AG10803 (cell line): ENCODE results near the gene RGS7BP.
"Not testable (repeated sequence)": the region's sequence is repeated elsewhere in the genome, so short reads cannot be mapped to it uniquely, and the experiment has no call there.

Source experiments
- DNase-seq: peaks from one replicate; pipeline ENCODE4 v3.0.0; 2010; ENCODE audit warnings: low read depth
- H3K4me3 ChIP-seq: 2 replicates; pipeline ENCODE4 v1.5.1; 2011; ENCODE audit warnings: mild to moderate bottlenecking, low read length, control low read depth
- TF ChIP-seq, protein P1 (sequence below): conservative IDR thresholded peaks from 2 replicates; pipeline ENCODE4 v1.5.1; 2011; ENCODE audit warnings: mild to moderate bottlenecking, low read length, control low read depth, inconsistent platforms

RGS7BP gene

DNA sequence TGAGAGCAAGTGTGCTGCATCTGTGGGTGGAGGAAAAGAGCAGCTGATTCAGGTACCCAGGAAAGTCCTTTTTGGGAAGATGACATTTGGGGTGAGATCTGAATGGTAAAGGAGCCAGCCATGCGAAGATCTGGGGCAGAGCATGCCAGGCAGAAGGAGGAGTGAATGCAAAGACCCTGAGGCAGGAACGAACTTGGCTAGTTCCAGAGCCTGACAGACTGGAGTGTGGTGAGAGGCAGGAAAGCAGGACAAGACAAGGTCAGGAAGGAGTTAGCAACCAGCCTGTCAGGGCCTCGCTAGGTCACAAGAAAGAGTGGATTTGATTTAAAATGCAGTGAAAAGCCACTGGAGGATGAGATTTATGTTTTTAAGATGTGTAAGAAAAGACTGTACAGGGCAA is 28.2 kb downstream of the RGS7BP start:
- TF ChIP-seq, protein P1, sequence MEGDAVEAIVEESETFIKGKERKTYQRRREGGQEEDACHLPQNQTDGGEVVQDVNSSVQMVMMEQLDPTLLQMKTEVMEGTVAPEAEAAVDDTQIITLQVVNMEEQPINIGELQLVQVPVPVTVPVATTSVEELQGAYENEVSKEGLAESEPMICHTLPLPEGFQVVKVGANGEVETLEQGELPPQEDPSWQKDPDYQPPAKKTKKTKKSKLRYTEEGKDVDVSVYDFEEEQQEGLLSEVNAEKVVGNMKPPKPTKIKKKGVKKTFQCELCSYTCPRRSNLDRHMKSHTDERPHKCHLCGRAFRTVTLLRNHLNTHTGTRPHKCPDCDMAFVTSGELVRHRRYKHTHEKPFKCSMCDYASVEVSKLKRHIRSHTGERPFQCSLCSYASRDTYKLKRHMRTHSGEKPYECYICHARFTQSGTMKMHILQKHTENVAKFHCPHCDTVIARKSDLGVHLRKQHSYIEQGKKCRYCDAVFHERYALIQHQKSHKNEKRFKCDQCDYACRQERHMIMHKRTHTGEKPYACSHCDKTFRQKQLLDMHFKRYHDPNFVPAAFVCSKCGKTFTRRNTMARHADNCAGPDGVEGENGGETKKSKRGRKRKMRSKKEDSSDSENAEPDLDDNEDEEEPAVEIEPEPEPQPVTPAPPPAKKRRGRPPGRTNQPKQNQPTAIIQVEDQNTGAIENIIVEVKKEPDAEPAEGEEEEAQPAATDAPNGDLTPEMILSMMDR: no peak
- H3K4me3 ChIP-seq: no peak overlapping the region
- DNase-seq: no peak

DNA sequence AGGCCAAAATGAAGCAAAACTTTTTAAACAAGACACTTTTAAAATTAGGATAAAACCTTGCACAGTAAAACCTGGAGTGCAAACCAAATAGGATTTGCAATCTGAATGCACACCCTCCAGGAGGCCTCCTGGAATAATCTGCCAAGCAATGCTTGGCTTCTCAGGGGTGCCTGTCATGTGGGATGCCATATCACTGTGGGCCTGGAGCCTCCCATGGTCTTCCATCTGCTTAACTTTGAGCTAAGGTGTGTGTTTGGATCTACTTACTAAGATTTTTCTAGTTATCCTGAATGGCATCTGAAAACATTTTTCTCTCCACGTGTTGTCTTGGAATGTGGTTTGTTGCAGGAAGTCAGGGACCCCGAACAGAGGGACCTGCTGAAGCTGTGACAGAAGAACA is 52.1 kb downstream of the RGS7BP start:
- no peak overlapping the region for H3K4me3 ChIP-seq
- TF ChIP-seq, protein P1: no peak
- no peak for DNase-seq

DNA sequence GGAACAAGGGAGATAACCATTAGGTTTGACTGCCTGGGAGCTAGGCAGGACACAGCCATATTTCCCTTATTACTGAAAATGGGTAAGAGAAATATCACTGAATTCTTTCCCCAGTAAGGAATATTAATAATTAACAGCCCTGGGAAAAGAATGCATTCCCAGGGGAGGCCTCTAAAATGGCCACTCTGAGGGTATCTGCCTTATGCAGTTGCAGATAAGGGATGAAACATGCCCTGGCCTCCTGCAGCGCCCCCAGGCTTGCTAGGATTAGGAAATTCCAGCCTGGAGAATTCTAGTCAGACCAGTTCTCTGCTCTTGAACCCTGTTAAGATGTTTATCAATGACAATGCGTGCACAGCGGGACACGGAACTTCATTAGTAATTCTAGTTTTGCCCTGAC is 52.8 kb downstream of the RGS7BP start:
- not testable (repeated sequence) for H3K4me3 ChIP-seq, DNase-seq

DNA sequence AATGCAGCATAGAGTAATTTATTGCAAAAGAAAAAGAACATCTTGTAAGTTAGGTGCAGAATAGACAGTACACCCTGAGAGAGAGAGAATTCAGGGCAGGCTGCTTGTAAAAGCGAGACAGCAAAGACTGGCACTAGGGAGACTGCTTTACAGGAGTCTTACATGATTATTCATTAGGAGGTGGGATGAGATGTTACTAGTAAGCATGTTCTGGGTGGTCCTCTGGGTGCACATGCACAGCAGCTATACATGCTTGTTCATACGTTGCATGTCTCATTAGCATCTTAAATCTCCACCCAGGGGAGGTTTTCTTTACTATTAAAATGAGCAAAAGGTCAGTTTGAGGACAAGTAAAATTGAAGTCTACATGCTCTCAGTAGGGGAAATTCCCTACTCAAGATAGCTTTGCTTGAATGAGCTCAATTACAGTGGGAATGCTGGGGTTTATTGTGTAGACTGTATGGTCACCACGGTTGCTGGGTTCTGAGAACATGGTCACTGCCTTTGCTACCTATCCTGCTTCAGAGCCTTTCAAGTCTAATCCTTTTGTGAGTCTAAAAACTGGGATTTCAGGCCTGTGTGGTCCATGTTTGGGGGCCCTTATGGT is 60.6 kb downstream of the RGS7BP start:
- TF ChIP-seq, protein P1: no peak
- no peak for DNase-seq
- H3K4me3 ChIP-seq: no peak overlapping the region

DNA sequence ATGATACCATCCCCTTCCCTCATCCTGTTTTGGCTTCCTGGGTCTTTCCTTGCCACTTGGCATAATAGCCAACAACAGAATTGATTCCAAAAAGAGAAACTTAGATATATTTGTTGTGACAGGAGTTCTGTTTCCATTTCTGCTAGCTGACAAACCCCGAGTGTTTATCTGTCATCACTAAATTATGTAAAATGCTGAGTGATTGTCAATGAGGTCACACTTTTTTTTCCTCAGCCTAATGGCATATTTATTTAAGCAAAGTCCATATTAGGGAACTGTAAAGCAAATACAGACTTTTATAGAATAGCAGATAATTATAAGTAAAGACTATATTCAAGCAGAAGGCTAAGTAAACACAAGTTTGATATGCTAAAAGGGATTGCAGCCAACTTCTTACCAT is 64.0 kb downstream of the RGS7BP start:
- no peak for DNase-seq
- TF ChIP-seq, protein P1: no peak
- no peak overlapping the region for H3K4me3 ChIP-seq

DNA sequence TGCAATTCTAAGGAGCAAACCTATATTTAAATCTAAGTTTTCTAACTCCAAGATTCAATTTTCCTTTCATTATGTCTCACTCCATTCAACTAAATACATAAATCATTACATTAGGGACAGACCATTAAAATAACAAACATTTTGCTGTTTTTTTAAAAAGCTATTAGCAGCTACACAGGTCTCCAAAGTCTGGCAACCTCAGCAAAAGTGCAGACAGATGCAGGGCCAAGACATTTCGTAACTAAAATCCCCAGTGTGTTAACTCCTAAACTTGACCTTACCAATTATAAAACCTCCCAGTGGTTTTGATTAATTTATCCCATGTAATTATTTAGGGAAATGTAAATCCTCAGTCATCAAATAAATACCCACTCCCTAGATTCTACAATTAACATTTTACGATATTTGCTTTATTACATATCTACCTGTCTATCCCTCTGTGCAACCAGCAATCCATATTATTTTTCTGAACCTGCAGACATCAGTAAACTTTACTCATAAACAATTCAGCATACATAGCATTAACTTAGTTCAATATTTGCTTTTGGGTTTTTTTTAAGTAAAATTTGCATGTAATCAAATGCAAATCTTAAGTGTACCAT is 64.7 kb downstream of the RGS7BP start:
- DNase-seq: no peak
- H3K4me3 ChIP-seq: no peak overlapping the region
- TF ChIP-seq, protein P1: no peak

DNA sequence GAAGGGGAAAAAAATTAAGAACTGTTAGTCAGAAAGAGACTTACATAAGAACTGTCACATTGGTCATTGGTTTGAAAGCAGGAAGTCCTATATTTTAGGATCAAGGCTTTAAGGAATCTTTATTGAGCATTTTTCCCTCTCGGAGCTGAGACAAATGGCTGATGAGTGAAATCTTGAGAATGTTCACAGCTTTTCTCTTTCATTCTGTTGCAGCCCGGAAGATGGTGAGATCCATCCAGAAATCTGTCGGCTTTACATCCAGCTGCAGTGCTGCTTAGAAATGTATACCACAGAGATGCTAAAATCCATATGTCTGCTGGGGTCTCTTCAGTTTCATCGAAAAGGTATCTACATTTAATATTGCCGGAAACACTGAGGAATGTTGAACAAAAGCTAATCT is 69.7 kb downstream of the RGS7BP start:
- TF ChIP-seq, protein P1: no peak
- no peak for DNase-seq
- H3K4me3 ChIP-seq: no peak overlapping the region
